ENCODE measurements around the gene RABGAP1L.
"Not testable (repeated sequence)": the region's sequence is repeated elsewhere in the genome, so short reads cannot be mapped to it uniquely, and the experiment has no call there.

The RABGAP1L gene

DNA sequence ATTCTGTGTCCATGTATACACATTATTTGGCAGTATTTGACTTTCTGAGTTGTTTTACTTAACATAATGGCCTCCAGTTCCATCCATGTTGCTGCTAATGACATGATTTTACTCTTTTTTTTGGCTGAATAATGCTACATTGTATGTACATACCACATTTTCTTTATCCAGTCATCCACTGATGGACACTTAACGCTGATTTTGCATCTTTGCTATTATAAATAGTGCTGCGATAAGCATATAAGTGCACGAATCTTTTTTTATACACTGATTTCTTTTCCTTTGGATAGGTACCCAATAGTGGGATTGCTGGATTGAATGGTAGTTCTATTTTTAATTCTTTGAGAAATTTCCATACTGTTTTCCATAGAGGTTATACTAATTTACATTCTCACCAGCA, 544.0 kb downstream of the RABGAP1L start:
- DNase-seq (ENCODE audit: low spot score) = no peak

DNA sequence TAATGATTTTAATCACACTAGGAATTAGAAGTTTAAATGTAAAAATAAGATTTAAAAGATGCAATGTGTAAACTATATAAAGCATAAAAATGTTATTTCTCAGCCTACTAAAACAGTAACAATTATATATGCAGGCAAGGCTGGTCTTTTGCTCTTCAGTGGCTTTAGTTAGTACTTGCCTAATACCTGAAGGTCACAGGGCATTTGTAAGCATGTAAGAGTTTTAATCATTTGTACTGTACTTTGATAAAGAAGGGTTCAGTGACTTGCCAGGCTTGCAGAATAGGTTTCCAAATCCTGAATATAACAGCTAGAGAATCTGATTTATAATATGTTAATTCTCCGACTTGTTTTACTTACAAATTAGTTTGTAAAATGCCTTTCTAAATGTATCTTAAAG, 545.0 kb downstream of the RABGAP1L start:
- DNase-seq (ENCODE audit: low spot score) = no peak

DNA sequence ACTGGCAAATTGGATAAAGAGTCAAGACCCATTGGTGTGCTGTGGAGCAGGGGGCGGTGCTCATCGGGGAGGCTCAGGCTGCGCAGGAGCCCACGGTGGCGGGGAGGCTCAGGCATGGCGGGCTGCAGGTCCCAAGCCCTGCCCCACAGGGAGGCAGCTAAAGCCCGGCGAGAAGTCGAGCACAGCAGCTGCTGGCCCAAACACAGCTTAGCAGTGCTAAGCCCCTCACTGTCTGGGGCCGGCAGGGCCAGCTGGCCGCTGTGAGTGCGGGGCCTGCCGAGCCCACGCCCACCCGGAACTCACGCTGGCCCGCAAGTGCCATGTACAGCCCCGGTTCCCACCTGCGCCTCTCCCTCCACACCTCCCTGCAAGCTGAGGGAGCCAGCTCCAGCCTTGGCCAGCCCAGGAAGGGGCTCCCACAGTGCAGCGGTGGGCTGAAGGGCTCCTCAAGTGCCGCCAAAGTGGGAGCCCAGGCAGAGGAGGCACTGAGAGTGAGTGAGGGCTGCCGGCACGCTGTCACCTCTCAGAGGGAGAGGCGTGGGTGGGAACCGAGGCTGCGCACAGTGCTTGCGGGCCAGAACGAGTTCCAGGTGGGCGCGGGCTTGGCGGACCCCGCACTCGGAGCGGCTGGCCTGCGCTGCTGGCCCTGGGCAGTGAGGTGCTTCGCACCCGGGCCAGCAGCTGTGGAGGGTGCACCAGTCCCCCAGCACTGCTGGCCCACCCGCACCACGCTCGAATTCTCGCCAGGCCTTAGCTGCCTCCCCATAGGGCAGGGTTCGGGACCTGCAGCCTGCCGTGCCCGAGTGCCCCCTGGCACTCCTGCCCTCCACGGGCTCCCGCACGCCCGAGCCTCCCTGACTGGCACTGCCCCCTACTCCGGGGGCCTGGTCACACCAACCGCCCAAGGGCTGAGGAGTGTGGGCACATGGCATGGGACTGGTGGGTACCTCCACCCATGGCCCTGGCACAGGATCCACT, 551.8 kb downstream of the RABGAP1L start:
- DNase-seq (ENCODE audit: low spot score) = no peak

DNA sequence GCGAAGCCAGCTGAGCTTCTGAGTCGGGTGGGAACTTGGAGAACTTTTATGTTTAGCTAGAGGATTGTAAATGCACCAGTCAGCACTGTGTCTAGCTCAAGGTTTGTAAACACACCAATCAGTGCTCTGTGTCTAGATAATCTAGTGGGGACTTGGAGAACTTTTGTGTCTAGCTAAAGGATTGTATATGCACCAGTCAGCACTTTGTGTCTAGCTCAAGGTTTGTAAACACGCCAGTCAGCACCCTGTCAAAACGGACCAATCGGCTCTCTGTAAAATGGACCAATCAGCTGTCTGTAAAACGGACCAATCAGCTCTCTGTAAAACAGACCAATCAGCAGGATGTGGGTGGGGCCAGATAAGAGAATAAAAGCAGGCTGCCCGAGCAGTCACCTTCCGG, 552.5 kb downstream of the RABGAP1L start:
- not testable (repeated sequence) for DNase-seq (ENCODE audit: low spot score)

DNA sequence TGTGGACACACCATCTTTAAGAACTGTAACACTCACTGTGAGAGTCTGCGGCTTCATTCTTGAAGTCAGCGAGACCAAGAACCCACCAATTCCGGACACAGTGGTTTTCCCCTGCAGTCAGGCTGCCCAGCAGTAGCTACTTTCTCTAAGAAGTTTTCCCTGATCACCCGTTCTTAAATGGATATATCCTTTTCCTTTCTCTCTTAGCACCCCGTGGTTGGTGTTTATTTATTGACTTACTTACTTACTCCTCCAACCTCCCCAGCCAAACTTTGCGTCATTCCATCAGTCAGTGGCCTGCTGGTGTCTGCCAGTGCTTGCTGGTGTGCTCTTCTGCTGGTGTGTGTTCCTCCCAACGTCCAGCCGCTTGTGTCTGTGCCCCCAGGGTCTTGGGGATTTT, 553.2 kb downstream of the RABGAP1L start:
- DNase-seq (ENCODE audit: low spot score) = no peak

DNA sequence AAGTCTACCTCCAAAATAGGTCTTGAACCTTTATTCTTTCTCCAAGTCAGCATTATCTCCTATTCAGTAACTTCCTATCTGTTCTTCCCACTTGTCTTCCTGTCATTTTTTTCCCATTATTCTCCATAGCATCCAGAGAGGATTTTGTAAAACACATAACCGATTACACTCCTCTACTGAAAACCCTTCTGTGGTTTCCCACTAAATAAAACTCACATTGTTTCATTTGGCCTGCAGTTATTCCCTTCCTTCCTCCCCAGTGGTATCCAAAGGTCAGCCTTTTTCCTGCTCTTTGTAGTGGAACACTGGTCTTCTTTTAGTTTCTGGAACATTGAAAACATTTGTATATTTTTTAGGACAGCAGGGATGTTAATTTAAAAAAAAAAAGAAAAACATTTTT, 554.5 kb downstream of the RABGAP1L start:
- no peak for DNase-seq (ENCODE audit: low spot score)

DNA sequence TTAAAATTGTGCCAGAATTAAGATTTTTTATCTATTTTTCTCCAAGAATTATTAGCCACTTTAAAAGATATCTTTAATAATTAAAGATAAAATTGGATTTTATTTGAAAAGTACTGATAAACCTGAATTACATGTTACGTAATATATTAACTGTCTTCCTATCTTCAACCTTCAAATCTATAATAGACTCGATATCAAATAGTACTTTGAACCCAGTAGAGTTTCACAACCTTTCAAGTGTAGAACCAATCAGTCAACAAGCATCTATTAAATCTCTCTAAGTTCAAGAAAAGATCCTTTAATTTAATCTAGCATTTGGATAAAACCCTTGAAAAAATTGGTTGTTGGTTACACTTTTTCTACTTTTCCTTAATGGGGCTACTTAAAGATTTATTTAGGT, 559.9 kb downstream of the RABGAP1L start:
- no peak for DNase-seq (ENCODE audit: low spot score)

DNA sequence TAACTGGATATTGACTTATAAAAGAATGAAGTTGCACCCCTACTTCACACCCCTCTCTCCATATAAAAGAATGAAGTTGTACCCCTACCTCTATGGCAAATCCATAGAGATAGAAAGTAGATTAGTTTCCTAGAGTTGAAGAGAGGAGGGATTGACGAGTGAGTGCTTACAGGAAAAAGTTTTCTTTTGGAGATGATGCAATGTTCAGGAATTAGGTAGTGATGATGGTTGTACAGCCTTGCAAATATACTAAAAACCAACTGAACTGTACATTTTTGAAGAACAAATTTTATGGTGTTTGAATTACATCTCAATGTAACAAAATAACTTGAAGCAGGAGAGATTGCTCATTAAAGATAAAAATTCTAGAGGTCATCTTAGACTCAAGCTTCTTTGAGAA, 561.3 kb downstream of the RABGAP1L start:
- DNase-seq (ENCODE audit: low spot score) = no peak

DNA sequence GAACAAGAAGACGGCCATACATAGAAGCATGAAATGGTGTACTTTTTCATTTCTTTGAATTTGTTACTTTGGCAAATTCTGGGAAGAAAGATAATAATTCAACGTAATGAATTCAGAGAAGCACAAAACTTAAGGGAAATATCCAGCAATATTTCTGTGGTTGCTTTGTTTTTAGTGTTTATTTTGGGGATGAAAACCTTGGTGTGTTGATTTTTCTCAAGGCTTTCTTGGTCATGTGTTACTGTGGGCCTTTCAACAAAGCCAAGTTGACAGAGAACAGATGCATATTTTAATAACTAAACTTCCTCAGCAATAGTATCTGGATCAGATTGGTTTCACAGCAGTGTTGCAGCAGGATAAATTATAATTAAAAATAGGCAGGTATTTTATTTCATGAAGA, 561.9 kb downstream of the RABGAP1L start:
- DNase-seq (ENCODE audit: low spot score) = no peak

DNA sequence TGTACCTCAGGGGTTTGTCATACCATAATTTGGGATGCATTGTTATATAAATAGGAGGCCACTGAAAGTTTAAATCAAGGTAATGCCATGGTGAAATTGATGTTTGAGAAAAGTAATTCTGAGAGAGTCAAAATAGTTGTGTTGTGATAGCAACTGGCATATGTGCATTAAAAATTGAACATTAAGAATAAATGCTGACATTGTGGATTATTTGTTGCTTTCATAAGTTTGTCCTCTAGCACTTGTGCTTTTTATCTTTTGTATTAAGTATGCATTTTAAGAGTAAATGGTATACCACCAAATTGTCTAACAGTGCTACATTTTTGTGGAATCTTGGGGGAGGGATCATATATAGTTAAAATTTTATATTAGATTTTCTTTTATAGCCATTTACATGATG, 564.5 kb downstream of the RABGAP1L start:
- no peak for DNase-seq (ENCODE audit: low spot score)

DNA sequence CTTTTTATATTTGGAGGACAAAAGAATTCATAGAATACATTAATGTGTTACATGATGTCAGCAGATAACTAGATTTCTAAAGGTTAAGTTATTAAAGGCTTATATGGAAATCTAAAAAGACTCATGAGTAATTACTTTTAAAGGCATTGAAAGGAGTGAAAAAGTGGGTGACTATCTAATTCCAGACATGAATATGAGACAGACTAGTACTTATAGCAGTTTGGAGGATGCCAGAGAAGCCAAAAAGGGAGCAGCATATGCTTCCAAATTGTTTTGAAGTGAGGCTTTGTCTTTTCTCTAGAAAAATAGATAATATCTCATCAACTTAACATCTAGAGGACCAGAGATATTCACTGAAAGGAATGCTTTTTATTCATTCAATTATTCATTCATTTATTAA, 564.9 kb downstream of the RABGAP1L start:
- DNase-seq (ENCODE audit: low spot score) = no peak

DNA sequence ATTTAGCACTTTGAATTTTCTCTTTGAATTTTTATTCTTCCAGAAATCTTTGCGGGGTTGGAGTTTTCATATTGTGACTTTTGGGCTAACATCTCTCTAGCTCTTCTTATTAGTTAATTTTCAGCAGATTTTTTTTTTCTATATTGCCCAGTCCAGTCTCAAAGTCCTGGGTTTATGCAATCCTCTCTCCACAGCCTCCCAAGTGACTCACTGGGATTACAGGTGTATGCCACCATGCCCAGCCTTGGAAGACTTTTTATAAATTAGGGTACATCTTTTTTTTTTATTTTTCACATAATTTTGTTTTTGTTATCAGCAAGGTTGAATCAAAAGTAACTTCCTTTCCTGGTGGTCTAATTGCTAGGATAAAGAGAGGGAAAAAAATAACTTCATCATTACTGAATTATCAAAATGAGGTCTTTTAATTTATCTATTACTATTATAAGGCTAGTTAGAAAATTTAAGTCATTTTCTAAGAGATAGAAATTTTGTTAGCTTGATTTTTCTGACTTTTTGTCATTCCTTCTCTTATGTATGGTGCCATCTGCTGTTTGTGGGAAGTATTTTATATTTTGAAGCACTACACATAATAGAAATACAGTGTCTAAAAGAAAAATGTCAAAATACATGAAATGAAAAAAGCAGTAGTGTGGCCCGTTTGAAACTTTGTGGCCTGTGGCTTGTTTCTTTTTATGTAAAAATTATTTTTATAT, 567.0 kb downstream of the RABGAP1L start:
- DNase-seq (ENCODE audit: low spot score) = peak; percentile 16

DNA sequence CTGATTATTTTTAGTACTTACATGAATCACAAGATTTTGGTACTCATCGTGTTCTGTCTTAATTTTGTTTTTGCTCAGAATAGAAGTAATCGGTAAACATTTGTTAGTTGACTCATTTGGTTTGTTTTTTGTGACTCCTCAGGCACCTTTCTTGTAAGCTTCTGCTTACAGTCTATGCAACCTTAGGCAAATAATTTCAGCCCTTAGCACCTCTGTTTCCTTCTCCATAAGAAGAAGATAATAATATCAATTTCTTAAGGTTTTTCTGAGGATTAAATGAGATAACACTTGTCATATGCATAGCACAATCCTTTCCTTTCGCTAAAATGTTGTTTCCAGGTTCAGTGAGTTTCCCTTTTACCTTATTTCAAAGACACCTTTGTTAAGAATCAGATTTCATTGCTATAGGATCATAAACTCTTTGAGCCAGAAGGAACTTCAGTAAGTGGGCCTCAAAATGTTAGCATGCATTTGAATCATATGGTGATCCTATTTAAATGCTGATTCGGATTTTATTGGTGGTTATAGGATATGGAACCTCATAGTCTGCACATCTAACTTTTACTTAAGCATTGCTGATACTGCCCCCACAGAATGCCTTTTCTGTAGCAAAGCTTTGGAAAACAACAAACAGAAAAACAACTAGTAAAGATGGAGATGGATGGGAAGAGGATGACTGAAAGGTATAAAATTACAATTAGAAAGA, 567.7 kb downstream of the RABGAP1L start:
- DNase-seq (ENCODE audit: low spot score) = no peak

DNA sequence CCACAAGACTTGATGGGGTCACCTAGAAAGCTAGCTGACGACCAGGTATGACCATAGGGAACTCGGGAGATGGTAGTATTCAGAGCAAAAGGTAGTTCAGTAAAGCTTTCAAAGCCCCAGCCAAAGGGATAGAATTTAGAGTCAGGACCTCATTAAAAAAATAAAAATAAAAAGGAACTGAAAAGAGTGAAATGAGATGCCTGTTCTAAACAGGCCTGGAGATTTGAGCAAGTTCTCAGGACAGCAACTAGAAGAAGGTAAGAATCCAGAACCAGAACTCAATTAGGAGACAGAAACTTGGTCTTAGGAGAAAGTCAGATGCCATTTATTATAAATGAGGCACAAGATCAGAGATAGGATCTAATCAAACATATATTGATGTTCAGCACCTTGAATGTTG, 575.0 kb downstream of the RABGAP1L start:
- DNase-seq (ENCODE audit: low spot score) = no peak

DNA sequence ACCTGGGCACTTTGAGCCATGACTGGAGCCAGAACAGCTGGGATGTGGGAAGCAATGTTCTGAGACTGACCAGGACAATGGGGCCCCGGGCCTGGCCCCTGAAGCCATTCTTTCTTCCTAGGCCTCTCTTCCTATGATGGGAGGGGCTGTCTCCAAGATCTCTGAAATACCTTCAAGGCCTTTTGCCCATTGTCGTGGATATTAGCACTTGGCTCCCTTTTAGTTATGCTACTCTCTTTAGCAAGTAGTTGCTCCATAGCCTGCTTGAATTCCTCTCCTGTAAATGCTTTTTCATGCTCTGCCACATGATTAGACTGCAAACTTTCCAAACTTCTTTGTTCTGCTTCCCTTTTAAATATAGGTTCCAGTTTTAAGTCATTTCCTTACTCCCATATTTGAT, 577.5 kb downstream of the RABGAP1L start:
- no peak for DNase-seq (ENCODE audit: low spot score)

DNA sequence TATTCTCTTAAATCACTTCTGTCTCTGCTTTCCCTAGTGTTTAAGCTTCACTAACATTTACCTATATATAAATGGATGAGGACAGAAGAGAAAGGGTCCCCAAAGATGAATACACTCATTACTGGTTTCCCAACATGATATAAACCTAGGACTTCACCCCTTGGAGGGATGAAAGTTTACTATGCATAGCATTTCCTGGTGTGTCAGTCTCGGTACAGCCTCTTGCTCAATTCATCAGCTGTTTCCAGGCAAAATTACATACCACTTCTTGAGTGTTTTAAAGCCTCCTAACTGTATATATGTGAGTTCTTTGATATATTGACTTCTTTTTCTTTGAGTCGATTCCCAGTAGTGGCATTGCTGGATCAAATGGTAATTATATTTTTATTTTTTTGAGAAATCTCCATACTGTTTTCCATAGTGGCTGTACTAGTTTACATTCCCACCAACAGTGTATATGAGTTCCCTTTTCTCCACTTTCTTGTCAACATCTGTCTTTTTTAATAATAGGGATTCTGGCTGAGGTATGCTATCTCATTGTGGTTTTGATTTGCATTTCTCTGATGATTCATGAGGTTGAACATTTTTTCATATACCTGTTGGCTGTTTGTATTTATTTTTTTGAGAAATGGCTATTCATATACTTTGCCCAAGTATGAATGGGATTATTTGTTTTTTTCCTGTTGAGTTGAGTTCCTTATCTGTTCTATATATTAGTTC, 581.1 kb downstream of the RABGAP1L start:
- no peak for DNase-seq (ENCODE audit: low spot score)

DNA sequence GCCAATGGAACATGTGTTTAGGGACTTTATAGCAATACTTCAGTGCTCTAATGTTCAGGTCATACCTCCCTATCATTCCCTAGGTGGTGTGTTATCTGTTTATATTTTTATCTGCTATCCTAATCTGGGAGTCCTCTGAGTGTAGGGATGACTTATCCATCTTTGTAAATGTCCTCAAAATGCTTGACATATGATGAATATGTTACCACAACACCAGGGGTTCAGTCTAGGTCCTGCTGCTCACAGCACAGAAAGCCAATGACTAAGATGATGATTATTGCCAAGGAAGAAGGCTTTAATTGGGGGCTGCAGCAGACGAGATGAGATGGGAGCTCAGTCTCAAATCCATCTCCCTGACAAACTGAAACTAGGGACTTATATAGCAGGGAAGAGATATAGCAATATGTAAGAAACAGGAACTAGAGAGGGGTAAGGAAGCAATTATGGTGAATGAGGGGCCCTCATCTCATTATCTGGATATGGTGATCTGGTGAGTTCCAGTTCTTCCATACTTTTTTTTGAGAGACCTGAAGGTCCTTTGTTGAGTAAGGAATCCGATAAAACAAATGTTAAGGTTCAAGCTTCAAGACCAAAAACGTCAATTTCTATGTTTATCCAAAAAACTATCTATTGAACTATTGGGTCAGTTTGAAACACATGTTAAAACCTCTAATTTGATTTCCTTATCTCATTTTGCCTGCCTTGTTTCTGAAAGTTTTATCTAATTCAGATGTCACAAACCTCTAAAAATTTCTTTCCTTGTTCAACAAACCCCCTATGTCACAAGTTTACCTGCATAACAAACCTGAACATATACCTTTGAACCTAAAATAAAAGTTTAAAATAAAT, 583.7 kb downstream of the RABGAP1L start:
- DNase-seq (ENCODE audit: low spot score) = peak; percentile 63

DNA sequence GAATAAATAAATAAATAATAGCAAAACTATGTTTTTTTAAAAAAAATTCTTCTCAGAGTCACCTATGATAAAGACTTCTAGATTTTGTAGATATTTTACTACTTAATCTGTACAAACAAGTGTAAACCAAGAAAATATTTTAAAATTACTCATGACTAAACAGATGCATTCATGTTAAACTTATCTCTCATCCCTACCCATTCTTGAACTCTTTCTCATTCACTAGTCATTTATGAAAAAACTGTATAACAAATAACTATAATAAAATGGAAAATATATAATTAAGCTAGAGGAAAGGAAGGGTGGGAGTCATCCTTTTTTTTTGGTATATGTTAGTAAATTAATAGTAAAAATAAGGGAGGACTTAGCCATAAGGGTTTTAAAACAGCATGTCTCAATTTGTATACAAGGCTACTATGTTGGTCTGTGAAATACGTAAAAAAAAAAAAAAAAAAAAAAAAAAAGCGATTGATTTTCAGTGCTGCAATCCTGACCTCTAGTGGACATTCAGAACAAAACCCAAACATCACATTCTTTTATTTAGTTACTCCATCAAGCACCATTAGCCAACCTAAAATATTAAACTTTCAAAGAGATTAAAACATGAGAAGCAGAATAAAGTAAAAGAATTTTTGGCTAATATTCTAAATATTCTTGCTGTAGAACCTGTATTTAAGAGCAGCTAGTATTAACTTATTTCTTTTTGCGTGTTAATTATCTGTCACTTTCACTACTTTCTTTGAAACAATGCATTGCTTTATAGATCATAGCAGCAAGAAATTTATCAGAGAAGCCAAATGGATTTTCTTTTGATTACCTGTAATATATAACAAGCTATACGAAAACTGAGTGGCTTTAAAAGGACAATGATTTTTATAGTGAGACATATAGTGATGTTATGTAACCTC, 584.6 kb downstream of the RABGAP1L start:
- peak; percentile 59 for DNase-seq (ENCODE audit: low spot score)

DNA sequence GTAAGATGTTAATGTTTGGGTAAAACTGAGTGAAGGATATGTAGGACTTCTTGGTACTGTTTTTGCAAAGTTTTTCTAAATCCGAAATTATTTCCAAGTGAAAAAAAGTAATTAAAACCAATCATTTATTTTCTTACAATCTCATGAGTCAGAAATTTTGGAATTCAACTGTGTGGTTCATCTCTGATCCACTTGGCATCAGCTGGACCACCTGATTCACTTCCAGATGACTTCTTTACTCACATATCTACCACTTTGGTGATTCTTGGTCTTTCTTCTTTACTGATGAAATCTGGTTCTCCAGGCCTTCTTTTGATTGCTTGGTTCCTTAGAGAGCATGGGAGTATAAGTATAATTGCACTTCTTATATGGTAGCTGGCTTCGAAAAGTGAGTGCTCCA, 585.6 kb downstream of the RABGAP1L start:
- DNase-seq (ENCODE audit: low spot score) = no peak
